ENCODE measurements around the gene KDM4C. TPM values are rescaled to one million over a fixed set of nuclear protein-coding genes. Genes with fewer than 3 reads are reported as not detected.

Gene KDM4C
- total RNA-seq, 1 donor from 2014 or later = 57.4 TPM

DNA sequence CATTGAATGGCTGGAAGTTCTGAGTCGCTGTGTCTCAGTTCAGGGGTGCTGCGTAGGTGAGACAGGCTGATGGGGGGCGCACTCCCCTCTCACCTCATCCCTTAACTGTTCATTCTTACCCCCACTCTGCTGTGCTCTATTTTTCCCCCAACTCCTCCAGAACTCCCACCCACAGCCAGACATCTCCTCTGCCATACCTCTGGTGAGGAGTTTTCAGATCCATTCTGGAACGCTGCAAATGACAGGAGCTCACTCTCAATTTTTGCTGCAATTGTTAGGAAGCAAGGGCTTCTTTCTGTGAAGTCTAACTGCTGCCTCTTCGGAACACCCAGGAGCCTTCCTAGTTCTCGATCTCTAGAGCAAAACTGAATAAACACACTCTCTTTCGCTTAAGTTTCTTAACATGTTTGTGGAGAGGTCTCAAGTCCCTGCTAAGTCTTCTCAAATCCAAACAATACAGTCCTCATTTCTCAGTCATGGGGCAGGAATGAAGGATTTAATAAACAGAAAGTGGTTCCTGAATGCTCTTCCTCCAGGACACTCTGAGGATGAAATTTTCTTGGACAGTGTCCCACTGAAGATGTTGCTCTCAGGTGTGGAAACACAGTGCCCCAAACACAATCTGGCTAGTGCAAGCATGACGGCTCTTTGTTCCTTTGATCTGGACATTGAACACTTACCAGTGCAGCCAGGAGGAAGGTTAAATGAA, 387.7 kb downstream of the KDM4C start:
- DNase-seq = no peak

DNA sequence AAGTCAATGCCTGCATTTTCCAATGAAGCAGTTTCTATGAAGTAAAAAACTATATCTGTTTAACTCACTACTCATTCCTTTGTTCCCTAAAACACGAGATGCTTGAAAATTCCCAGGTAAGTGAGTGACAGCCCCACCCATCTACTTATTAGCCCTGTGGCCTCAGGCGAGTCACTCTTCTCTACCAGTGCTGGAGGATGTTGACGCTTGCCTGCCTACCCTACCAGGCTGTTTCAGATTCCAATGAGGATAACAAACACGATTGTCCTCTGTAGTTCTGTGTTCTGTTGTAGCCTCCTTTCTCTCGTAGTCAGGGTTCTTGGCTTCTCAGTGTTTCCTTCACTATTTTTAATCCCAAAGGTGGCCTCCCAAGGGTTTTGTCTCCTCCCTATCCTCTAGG, 388.8 kb downstream of the KDM4C start:
- DNase-seq = no peak

DNA sequence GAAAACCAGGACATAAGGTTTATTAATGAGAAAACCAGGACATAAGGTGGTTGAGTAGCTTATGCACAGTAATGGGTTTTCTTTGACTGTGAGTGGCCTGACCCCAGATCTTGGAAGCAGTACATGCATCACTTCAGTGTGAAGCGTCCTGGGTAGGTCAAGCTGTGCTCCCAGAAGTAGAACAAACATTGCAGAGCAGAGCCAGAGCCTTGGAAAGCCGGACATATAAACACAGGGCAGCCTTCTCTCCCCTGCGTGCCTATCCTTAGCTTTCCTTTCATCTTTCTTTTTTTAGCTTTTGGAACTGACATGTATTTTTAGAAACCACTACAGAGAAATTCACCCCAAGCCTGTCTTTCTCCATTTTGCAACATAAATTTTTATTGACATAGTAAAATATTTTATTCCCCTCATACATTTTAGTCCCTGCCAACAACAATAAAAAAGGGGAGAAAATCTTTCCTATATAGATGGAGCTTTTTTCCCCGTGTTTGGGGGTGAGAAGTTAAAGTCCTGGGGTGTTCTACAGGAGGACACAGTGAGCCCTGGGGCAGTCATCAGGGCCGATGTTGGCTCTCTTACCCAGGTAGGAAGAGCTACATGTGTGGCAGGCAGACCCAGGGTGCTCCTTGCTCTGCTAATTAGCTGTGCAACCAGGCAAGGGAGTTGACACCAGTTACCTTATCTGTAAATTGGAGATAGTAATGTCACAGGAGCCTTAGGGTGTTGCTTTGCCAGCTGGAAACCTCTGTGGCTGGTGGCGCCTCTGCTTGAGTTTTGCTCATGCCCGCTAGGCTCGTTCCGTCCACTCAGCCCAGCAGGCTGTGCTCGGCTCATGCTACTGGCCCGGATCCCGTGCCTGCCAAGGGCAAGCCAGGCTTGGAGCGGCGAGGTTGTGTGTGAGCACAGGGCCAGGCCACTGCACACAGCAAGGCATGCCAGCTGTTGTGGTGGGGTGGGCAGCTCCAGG, 389.6 kb downstream of the KDM4C start:
- DNase-seq = no peak

DNA sequence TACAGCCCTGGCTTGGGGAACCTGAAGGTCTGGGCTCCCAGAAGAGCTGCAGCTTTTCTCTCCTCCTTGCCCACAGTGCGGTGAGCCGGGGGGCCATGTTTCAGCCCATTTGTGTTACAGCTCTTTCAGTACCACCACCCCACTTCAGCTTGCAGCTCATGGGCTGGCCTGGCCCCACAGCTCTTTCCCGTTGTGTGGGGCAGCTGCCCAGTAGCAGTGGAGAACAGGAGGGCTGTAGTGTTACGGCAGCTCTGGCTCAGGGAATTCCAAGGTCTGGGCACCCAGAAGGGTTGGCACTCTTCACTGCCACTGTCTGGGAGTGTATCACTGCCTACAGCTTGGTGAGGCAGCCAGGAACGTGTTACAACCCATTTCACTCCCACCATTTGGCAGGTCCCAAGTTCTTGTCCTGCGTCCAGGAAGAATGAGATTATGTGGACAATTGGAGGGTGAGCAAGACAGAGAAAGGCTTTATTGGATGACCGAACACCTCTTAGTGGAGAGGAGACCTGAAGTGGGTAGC, 390.5 kb downstream of the KDM4C start:
- no peak for DNase-seq

DNA sequence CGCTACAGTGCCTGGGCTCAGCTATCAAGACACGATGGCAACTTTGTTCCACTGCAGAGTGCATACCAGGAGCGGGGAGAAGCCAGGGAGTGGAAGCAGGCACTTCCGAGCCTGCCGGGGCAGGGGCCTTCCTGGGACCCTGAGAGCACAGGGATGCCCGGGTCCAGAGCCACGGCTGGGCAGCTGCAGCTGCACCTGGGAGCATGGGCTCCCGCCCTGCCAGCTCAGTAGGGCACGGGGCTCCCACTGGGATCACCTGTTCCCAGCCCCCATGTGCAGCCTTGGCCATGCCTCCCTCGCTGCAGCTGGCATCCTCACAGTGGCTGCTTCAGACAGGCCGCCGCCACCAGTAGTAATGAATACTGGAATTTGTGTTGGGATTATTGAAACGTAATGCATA, 391.5 kb downstream of the KDM4C start:
- no peak for DNase-seq

DNA sequence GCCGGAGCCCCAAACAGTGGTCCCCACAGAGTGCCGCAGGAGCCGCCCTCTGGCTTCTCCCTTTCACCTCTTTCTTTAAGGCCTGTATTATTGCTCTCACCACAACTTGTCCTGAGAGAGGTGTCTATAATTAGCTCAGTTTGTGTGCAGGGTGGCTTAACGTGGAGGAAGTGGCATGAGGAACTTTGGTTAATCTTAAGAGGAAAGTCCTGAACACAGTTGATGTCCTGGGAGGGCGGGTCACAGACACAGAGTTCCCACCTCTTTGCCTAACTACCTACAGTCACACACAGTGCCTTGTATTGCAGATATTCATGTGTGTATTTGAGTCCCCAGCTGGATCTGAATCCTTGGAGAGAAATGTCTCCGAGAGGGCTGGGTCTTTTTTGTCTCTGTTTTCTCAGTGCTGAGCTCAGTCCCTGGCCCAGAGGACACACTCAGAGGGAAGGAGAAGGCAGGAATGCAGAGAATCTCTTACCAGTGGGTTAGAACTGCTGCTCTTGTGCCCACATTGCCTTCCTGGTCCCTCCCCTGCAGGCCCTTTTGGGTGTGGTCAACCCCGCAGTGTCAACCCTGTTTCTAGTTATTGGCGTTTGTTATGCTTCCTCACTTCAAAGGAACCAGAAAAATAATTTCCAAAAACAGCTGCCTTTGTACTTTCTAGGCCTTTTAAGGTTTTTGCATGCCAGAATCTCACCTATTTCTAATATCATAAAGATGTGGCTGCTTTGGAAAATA, 392.5 kb downstream of the KDM4C start:
- DNase-seq = no peak

DNA sequence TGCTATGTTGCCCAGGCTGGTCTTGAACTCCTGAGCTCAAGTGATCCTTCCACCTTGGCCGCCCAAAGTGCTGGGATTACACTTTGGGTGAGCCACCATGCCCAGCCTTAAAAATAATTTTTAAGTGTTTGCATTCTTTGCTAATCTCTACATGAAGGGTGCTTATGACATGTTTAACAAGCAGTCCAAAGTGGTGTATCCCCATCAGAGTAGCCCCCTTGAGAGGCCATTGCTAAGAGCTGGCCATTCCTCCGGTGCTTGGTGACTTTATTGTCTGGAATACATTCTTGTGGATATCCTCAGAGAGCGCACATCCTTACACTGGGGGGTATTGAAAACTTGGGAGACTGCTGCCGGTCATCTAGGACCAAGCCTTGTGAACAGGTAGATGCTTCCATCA, 395.4 kb downstream of the KDM4C start:
- DNase-seq = no peak

DNA sequence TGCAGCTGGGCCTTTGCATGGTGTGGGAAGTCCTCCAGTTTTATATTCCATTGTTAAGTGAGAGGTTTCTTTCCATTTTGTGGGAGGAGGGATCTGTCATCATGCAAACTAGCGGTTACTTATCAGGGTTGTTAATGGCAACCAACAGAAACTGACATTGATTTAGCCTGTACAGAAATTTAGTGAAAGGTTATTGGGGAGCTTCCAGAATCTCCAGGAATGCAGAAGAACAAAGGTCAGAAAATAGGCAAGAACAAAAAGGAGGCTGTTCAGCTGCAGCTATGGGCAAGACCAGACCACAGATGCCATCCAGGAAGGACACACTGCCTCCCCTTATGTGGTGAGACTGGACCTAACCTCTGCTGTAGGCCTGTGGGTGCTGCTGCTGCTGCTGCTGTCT, 395.8 kb downstream of the KDM4C start:
- DNase-seq = no peak

DNA sequence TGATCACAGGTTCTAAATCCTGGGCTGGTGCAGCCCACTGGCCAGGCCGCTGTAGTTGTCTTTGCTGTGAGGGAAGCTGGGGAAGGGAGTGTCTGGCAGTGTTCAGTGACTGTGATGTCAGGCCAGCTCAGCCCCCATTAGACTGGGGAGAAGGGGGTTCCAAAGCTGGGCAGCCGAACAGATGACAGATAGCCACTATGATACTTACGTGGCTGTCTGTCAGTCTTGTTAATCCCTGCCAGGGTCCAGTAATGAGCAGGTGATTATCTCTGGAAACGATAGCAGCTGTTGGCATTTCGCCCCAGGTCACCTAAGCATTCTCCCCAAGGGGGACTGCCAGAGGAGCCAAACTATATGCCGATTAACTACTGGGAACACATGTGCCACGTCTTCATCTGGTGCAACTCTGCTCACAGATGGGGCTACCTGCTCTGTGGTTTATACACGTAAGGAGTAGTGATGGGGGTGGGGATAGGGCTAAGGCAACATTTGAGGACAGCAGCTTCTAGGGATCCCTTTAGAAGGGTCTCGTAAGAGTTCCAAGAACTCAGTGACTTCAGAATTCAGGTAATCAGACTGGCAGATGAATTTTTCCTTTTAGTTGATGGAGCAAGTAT, 396.3 kb downstream of the KDM4C start:
- no peak for DNase-seq

DNA sequence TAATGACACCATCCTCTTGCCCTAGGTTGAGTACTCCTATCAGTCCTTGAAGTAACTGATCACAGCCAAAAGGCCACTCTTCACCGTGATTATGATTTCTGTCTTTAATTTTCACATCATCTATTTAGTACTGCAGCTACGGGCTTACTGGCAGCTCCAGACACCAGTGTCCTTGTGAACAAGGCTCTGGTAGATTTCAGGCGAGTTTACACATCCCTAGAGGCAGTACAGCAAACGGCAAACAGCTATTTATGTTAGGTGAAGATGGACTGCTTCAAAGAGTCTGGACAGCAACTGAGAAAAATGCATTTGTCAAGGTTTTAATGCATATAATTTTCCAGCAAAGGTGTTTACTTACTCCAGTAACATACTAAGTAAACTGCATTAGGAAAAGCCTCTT, 396.9 kb downstream of the KDM4C start:
- DNase-seq = no peak

DNA sequence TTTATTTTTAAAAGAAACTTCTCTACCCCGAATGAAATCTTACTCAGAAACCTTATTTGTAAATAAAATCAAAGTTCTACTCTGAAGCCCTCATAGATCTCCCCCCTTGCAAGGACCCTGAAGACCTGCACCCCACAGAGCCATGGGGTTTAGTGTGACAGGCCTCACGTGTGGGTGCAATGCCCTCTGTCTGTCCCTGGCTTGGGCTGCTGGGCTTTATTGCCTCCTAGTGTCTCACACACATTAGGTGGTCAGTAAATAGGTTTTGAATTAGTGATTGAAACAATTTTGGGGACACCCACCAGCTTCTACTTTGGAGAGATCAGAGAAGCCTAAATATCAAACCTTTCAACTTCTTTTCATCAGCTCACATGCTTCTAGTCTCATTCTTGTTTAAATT, 403.7 kb downstream of the KDM4C start:
- DNase-seq = no peak

DNA sequence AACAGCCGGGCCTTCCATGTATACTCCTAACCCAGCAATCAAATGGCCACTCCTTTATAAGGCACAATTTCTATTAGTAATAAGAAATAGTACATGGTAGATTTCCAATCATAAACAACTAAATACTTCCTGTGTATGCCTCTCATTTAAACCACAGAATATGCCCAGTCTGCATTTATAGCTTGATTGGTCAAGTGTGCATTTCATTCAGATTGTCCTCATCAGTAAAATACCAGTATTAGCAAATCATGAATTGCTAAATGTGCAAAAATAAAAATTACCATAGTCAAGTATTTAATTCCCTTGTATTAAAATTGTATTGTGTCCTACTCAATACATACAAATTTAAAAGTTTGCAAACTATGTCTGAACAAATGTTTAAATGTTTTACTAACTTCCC, 406.2 kb downstream of the KDM4C start:
- DNase-seq = no peak

DNA sequence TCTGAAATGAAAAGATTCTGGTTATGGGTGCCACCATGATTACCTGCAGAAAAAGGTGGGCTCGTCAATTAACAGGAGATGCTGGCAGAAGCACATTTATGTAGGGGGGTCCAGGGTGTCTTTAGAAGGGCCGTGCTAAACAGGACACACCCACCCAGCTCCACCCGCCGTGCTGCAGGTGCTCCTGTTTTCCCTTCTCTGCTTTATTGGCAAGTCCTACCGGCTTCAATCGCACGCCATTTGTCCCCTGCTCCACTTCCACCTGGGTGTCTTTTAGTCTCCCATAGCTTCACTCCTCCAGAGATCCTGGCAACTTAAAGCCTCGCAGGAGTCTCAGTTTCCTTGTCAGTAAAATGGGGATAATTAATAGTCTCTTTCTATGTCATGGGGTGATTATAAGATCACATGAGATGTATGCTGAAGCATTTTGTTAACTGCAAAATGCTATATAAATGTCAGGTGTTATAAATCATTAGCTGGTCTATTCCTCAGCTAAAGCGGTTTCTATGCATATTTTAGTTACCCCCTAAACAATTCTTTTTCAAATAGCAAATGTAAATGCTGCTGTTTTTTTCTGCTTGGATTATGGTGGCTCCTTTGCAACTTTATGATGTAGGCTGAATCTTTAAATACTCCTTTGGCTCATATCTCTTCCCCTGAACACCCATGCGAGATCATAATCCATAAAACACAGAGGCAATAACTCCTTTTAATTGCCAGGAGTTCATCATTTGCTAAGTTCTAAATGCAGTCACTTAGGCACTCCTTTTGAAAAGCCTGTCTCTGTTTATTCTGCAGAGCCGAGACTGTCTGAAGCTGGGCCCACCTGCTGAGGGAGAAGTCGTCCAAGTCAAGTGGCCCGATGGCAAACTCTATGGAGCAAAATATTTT, 406.9 kb downstream of the KDM4C start:
- no peak for DNase-seq

DNA sequence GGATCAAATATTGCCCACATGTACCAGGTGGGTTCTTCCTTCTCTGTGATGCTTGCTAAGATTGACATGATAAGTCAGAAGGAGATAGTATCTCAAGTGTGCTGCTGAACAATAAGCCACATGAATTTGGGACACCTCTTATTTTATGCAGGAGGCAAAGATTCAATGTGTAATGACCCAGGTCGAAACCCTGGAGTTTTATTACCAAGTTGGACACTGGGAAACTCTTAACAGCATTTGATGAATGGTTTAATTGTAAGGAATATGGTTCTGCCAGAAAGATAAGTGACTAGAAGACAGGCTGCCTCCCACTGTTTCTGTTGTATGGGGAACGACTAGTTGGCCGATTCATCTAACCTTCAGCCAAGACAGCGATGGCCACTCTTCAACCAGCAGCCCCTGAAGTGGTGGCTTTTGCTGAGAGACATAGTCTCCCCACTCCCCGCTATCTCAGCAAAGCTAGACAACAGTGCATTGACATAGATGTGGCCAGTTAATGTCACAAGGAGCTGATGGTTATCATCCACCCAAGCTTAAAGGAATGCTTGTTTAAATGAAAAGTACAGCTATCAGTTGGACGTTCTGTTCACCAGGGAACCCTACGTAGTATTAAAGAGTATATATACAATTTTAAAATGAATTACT, 407.7 kb downstream of the KDM4C start:
- DNase-seq = no peak

DNA sequence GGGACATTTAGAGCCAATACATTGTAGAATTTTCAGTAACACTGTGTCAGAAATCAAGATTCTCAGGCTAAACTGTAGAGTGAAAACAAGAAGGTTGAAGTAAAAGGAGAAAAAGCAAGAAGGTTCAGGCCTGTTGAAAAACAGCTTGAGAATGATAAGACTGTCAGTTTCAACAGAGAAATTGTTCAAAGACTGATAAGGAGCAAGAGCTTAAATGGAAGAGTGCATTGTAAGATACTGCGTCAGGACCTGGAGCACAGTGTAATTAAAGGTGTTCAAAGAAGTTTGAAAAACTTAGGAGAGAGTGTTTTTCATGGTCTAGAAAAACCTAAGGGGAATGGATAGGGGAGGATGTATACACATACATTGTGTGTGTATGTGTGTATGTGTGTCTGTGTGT, 408.3 kb downstream of the KDM4C start:
- DNase-seq = no peak

DNA sequence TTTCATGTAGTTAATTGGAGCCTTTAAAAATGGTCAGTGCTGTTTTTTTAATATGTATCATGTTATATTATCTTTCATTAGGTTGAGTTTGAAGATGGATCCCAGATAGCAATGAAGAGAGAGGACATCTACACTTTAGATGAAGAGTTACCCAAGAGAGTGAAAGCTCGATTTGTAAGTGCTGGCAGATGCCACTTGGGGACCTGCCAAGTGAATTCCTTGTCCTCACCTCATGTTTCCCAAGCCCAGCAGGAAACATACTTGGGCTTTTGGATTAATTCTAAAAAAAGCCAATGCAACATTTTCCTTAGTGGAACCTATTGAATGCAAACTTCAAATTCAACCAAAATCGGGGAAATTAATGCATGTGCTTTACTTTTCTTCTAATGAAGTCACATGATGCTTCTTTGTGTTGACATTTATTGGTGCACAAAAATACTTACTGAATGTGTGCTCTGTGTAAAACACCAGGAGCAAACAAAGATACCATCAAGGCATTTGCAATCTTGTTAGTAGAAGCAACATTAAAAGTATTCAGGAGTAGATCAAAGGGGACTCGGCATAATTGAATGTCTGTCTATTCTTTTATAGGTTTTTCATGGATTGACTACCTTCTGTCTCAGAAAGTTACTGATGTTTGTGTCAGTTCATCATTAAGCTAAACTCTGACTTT, 412.1 kb downstream of the KDM4C start:
- DNase-seq = no peak

DNA sequence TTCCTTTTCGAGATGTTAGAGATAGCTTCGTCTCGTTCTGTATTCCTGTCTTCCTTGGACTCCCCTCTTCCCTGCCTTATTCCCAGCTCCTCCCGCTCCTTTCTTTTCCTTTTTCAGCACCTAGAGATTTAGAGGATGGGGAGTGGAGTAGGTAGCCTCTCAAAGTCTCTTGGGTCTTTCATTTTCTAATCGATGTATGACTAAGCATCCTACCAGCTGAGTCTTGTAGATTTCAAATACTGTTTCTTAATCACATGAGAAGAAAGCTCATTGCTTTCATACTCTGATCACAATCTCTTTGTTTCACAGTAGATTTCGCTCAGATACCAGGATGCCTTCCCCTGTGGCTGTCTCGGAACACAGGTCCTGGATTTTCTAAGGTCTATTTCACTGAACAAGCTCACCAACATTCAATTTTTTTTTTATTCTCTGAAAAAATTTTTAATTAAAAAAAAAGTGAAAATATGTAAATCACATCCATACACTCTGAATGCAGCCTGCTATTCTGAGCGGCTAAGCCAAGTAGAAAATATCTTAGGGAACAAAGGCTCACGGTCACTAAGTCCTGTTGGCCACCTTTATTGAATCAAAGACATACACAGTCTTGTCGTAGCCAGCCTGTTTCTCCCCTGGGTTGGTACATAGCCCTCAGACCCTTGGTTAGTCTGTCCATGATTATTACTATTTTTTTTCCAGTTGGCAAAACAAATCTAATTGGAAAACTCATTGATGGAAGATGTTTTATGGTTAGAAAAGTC, 413.8 kb downstream of the KDM4C start:
- no peak for DNase-seq

DNA sequence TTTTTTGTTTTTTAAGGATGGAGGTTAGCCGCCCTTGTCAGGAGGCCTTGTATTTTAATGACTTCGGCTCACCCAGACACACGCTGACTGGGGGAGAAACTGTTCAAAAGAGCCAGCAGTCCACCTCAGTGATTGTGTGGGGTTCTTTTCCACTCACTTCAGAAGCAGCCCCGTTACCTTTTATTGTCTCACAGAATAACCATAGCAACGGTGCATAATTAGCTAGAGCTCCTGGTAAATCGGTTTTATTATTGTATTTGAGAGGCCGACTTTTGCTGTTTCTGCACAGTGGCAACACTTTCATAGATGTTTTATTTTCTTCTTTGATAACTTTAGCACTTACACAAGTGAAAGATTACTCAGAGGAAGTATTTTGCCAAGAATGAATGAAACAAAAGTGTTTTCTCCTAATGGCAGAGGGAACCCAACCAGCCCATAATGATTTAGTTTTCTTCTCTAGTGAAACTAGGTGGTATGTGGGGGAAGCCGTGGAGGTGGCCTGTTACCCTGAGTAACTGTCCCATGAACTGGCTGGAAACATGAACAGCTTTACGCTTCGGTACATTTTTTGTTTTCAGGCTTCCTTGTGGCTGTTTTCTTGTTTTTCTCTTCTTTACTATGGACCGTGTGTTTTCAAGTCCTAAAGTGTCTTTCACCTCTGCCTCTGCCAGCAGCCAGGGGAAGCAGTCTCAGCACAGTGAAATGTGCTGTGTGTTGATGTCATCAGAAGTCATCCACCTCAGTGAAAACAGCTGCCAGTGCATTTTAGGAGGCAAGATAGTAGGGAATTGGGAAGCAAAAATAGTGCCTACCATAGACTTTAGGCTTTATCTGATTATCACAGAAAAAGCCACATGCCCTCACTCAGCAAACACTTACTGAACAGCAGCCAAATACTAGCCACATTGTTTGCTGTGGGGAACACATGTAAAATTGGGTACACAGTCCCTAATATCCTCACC, 414.7 kb downstream of the KDM4C start:
- no peak for DNase-seq
